ENCODE data around the gene PHF14. TPM values are rescaled to one million over a fixed set of nuclear protein-coding genes. Genes with fewer than 3 reads are reported as not detected.

Gene PHF14
- total RNA-seq, 1 donor from 2014 or later, result 25.6 TPM

- no peak for DNase-seq (ENCODE audit: low read depth in 2 of 2)
These were observed 232.7 kb downstream of the PHF14 start for GRCh38 chr7:11206177-11206899.

- no peak for DNase-seq (ENCODE audit: low read depth in 2 of 2)
These were observed 233.9 kb downstream of the PHF14 start for GRCh38 chr7:11207565-11207964.

GRCh38 chr7:11208883-11209465 is 235.3 kb downstream of the PHF14 start:
- DNase-seq (ENCODE audit: low read depth in 2 of 2), result no peak

GRCh38 chr7:11210374-11210773 is 236.7 kb downstream of the PHF14 start:
- DNase-seq (ENCODE audit: low read depth in 2 of 2), result no peak

GRCh38 chr7:11212080-11212711 is 238.5 kb downstream of the PHF14 start:
- peak; percentile 73 to 79 for DNase-seq (ENCODE audit: low read depth in 2 of 2)

- no peak for DNase-seq (ENCODE audit: low read depth in 2 of 2)
These were observed 239.1 kb downstream of the PHF14 start for GRCh38 chr7:11212816-11213215.

GRCh38 chr7:11213266-11213665 is 239.6 kb downstream of the PHF14 start:
- no peak for DNase-seq (ENCODE audit: low read depth in 2 of 2)

GRCh38 chr7:11216276-11216675 is 242.6 kb downstream of the PHF14 start:
- DNase-seq (ENCODE audit: low read depth in 2 of 2), result no peak

GRCh38 chr7:11217848-11218565 is 244.3 kb downstream of the PHF14 start:
- DNase-seq (ENCODE audit: low read depth in 2 of 2), result no peak

Data from lung microvascular endothelial cell (primary cell).